ENCODE results near the gene CLIC1.

GRCh38 chr6:31737315-31737990, 1.1 kb upstream of the CLIC1 start:
- no peak for TF ChIP-seq CTCF (conservative IDR thresholded peaks at IDR 0.05; ENCODE audit: low read depth, low read length)
- no peak for TF ChIP-seq EZH2 (IDR thresholded peaks at IDR 0.05; ENCODE audit: borderline replicate concordance, low read depth, low read length, poor library complexity, severe bottlenecking)

All from A673 (cell line).